Neural progenitor cell (in vitro differentiated cells): ENCODE measurements around the gene RIOK1. TPM values are rescaled to one million over a fixed set of nuclear protein-coding genes. Genes with fewer than 3 reads are reported as not detected.

ENCODE experiments used
- DNase-seq: peaks from one replicate; pipeline ENCODE4 v3.0.0-alpha.2; 2016; ENCODE audit warnings: low spot score
- H2AFZ ChIP-seq: fragments of 200-600 bp; sonication (generic); replicated peaks from 2 replicates; pipeline ENCODE4 v1.6.1; 2016; ENCODE audit warnings: antibody characterized with exemption
- H3F3A ChIP-seq: fragments of 200-600 bp; sonication (generic); 2 replicates; pipeline ENCODE4 v1.6.1; 2016; ENCODE audit warnings: antibody characterized with exemption, low read depth
- H3K27ac ChIP-seq: fragments of 200-600 bp; sonication (generic); 2 replicates; pipeline ENCODE4 v1.5.1; 2016; ENCODE audit warnings: mild to moderate bottlenecking
- H3K27me3 ChIP-seq: fragments of 200-600 bp; sonication (generic); 2 replicates; pipeline ENCODE4 v1.6.1; 2016; ENCODE audit warnings: mild to moderate bottlenecking, moderate library complexity
- H3K36me3 ChIP-seq: fragments of 200-600 bp; sonication (generic); 2 replicates; pipeline ENCODE4 v1.5.1; 2016
- H3K4me1 ChIP-seq: fragments of 200-600 bp; sonication (generic); 2 replicates; pipeline ENCODE4 v1.6.1; 2016; ENCODE audit warnings: mixed run types
- H3K4me2 ChIP-seq: fragments of 200-600 bp; sonication (generic); 2 replicates; pipeline ENCODE4 v1.6.1; 2016
- H3K4me3 ChIP-seq: fragments of 200-600 bp; sonication (generic); 2 replicates; pipeline ENCODE4 v1.5.1; 2016
- H3K79me2 ChIP-seq: fragments of 200-600 bp; sonication (generic); 2 replicates; pipeline ENCODE4 v1.6.1; 2016; ENCODE audit warnings: low read depth
- H3K9ac ChIP-seq: fragments of 200-600 bp; sonication (generic); 2 replicates; pipeline ENCODE4 v1.6.1; 2016
- H3K9me3 ChIP-seq: fragments of 200-600 bp; sonication (generic); 2 replicates; pipeline ENCODE4 v1.5.1; 2016; ENCODE audit warnings: low read depth
- H4K20me1 ChIP-seq: fragments of 200-600 bp; sonication (generic); 2 replicates; pipeline ENCODE4 v1.6.1; 2016; ENCODE audit warnings: low read depth
- H3K27ac Mint-ChIP-seq: 3 replicates; pipeline ENCODE4 v1.8.0; 2021; ENCODE audit warnings: mixed read lengths
- H3K27me3 Mint-ChIP-seq: 2 replicates; pipeline ENCODE4 v1.8.0; 2022; ENCODE audit warnings: low read depth, mild to moderate bottlenecking, inconsistent platforms, moderate library complexity, mixed read lengths; ENCODE audit not compliant: insufficient read depth
- H3K36me3 Mint-ChIP-seq: 3 replicates; pipeline ENCODE4 v1.8.0; 2021; ENCODE audit warnings: mixed read lengths
- H3K4me1 Mint-ChIP-seq: 3 replicates; pipeline ENCODE4 v1.8.0; 2021; ENCODE audit warnings: mixed read lengths
- H3K4me3 Mint-ChIP-seq: 3 replicates; pipeline ENCODE4 v1.8.0; 2021; ENCODE audit warnings: mild to moderate bottlenecking, moderate library complexity, mixed read lengths
- H3K9me3 Mint-ChIP-seq: 3 replicates; pipeline ENCODE4 v1.8.0; 2020; ENCODE audit warnings: mixed read lengths
- EZH2 ChIP-seq: fragments of 200-600 bp; sonication (generic); IDR thresholded peaks from 2 replicates; pipeline ENCODE4 v1.6.1; 2017; ENCODE audit warnings: antibody characterized with exemption, mild to moderate bottlenecking, moderate library complexity
- EZH2phosphoT487 ChIP-seq: fragments of 200-600 bp; sonication (generic); IDR thresholded peaks from 2 replicates; pipeline ENCODE4 v1.6.1; 2017; ENCODE audit warnings: antibody characterized with exemption
- total RNA-seq: library from RNA; depleted of rRNA; stranded (reverse); fragments of >200 nt; gene quantifications from 2 replicates; pipeline ENCODE4 v1.2.3, GENCODE V29; 2015; ENCODE audit warnings: low replicate concordance
- TF ChIP-seq, protein P1 (sequence below): fragments of 200-600 bp; sonication (generic); IDR thresholded peaks from 2 replicates; pipeline ENCODE4 v1.5.1; 2017; ENCODE audit warnings: antibody characterized with exemption, mild to moderate bottlenecking

The RIOK1 gene
- total RNA-seq: 17.3 and 21.5 TPM in 2 replicates

DNA sequence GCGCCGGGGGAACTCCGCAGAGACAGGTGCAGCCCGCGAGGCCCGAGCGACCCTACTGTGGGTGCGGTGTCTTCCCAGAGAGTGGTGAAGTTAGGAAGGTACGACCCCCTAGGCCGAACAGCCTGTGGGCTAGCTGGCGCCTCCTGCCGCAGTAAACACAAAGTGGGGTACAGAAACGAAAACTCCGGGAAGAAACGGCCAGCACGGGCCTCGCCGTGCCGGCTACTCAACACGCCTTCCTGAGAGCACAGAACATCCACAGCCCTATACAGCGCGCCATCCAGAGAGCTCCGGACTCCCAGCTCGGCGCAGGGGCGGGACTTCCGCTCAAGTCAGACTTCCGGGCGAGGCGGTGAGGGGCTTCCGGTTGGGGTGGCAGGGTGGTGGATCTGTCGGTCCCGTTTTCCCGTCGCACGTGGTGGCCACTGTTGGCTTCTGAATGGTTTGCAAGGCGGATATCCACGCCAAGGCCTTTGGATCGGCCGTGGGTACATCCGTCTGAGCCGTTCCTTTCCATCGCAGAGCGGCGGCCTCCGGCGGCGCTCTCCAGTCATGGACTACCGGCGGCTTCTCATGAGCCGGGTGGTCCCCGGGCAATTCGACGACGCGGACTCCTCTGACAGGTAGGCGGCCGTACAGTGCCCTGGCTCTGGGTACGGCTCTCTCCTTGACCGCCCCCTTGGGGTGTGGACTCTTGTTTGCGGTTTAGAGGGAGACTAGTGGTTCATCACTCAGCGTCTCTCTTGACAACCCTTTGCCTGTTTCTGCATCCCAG lies at the start of gene RIOK1, which contains the start of gene CAGE1:
TSS of gene RIOK1 (plus strand) at position 358 of the 775 bp plus-strand sequence. CDS start at position 553, 195 bp downstream.
TSS of gene CAGE1 (minus strand) at position 292 of the 775 bp plus-strand sequence. CDS start 2,569 bp downstream, outside the sequence.
- Mint-ChIP-seq H3K4me3 (peak within 1 kb of the TSS; percentile 94), H3K36me3 (peaks cover 2% of the 10 kb centered on the region), H3K27ac (peak within 1 kb of the TSS; percentile 89), H3K9me3 (no peaks in the 10 kb centered on the region), H3K4me1 (peaks cover 21% of the 10 kb centered on the region), H3K27me3 (no peaks in the 10 kb centered on the region)
- Histone ChIP-seq H3K4me3 (peak within 1 kb of the TSS; percentile 73), H2AFZ (peak within 1 kb of the TSS; percentile 96), H3K27ac (peak within 1 kb of the TSS; percentile 81), H3K4me1 (peaks cover 16% of the 10 kb centered on the region), H3K9ac (peak within 1 kb of the TSS; percentile 64), H3K36me3 (no peaks in the 10 kb centered on the region), H3K9me3 (no peaks in the 10 kb centered on the region), H4K20me1 (peaks cover 6% of the 10 kb centered on the region), H3K79me2 (peaks cover 40% of the 10 kb centered on the region), H3K4me2 (peak within 1 kb of the TSS; percentile 85), H3F3A (peaks cover 18% of the 10 kb centered on the region), H3K27me3 (no peaks in the 10 kb centered on the region)
- TF ChIP-seq EZH2: peak; percentile 28
- no peak for TF ChIP-seq EZH2phosphoT487
- TF ChIP-seq, protein P1, sequence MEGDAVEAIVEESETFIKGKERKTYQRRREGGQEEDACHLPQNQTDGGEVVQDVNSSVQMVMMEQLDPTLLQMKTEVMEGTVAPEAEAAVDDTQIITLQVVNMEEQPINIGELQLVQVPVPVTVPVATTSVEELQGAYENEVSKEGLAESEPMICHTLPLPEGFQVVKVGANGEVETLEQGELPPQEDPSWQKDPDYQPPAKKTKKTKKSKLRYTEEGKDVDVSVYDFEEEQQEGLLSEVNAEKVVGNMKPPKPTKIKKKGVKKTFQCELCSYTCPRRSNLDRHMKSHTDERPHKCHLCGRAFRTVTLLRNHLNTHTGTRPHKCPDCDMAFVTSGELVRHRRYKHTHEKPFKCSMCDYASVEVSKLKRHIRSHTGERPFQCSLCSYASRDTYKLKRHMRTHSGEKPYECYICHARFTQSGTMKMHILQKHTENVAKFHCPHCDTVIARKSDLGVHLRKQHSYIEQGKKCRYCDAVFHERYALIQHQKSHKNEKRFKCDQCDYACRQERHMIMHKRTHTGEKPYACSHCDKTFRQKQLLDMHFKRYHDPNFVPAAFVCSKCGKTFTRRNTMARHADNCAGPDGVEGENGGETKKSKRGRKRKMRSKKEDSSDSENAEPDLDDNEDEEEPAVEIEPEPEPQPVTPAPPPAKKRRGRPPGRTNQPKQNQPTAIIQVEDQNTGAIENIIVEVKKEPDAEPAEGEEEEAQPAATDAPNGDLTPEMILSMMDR: peak; percentile 35
- peak; percentile 96 for DNase-seq

DNA sequence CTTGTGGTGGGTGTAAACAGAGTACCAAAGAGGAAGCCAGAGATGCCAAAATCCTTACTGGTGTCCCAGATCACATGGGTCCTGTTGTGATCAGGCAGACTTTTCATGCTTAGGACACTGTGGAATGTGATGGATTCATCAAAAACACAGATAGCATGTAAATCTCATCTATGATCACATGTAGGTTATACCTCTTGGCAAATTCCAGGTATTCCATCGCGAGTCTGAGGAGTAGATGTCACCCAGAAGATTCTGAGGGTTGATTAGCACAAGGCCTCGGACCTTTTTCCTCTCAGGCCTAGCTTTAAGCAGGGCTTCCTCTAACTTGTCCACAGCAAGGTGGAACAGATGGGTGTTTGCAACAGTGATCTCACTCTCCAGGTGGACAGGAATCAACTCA lies 48.3 kb upstream of the RIOK1 start:
- Mint-ChIP-seq H3K4me1 (no peaks in the 10 kb centered on the region), H3K4me3 (no peak overlapping the region), H3K27me3 (peaks cover 4% of the 10 kb centered on the region), H3K9me3 (no peaks in the 10 kb centered on the region), H3K27ac (no peak overlapping the region), H3K36me3 (no peaks in the 10 kb centered on the region)
- Histone ChIP-seq H3F3A (no peaks in the 10 kb centered on the region), H3K79me2 (no peaks in the 10 kb centered on the region), H4K20me1 (no peaks in the 10 kb centered on the region), H3K27me3 (no peaks in the 10 kb centered on the region), H3K9ac (no peak overlapping the region), H3K4me3 (no peak overlapping the region), H3K4me2 (no peak overlapping the region), H3K36me3 (no peaks in the 10 kb centered on the region), H2AFZ (no peak overlapping the region), H3K4me1 (no peaks in the 10 kb centered on the region), H3K27ac (no peak overlapping the region), H3K9me3 (no peaks in the 10 kb centered on the region)
- no peak for DNase-seq
- TF ChIP-seq, protein P1: no peak
- no peak for TF ChIP-seq EZH2
- no peak for TF ChIP-seq EZH2phosphoT487

DNA sequence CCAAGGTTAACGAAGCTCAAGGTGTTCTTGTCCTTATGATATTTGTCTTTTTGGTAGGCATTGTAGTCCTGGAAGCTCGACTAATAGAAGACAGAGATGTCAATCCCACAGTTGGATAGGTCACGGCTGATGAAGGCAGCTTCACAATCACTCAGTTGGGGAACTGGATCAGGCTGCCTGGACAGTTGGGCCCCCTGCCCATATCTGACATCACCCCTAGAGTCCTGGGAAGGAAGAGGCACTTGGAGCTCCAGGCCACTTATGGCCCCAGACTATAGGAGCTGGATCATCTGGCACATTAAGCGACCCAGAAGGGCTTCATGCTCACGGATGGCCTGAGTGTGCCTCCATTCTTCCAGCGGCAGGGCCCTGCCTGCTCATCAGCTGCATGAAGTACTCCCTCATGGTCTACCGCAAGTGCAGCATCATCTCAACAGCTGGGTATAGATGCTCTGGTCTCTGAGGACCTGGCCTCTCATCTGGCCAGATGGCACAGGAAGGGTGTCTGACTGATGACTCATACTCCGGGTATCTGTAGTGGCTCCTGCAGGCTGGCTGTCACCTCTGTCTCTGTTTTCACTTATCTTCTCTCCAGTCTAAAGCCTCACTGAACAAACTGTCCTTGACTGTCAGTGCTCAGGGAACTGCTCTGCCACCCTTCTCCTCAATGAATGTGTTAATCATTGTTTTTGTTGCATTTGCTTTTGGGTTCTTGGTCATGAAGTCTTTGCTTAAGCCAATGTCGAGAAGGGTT lies 47.4 kb upstream of the RIOK1 start:
- no peaks in the 10 kb centered on the region for H3K79me2 ChIP-seq
- H3K36me3 ChIP-seq: no peaks in the 10 kb centered on the region
- Mint-ChIP-seq H3K36me3 (no peaks in the 10 kb centered on the region), H3K27me3 (peaks cover 4% of the 10 kb centered on the region), H3K27ac (peak overlapping the region; percentile 39), H3K4me1 (no peaks in the 10 kb centered on the region), H3K4me3 (no peak overlapping the region), H3K9me3 (no peaks in the 10 kb centered on the region)
- no peak for DNase-seq
- H4K20me1 ChIP-seq: no peaks in the 10 kb centered on the region
- no peaks in the 10 kb centered on the region for H3F3A ChIP-seq
- H3K9me3 ChIP-seq: no peaks in the 10 kb centered on the region
- H3K27me3 ChIP-seq: no peaks in the 10 kb centered on the region
- H3K4me1 ChIP-seq: no peaks in the 10 kb centered on the region
- no peak overlapping the region for H3K9ac ChIP-seq
- H3K4me2 ChIP-seq: no peak overlapping the region
- no peak overlapping the region for H3K27ac ChIP-seq
- H3K4me3 ChIP-seq: no peak overlapping the region
- no peak overlapping the region for H2AFZ ChIP-seq
- TF ChIP-seq EZH2phosphoT487: no peak
- no peak for TF ChIP-seq EZH2
- TF ChIP-seq, protein P1: no peak
